Superior temporal gyrus (tissue), 1 donor: ENCODE results near the gene SGSM2.

Experiments
- DNase-seq: peaks from one replicate; pipeline ENCODE4 v3.0.0-alpha.2; 2016; ENCODE audit errors: extremely low spot score

SGSM2 gene

GRCh38 chr17:2336215-2336851 is 968 bp upstream of the SGSM2 start, which contains the start of gene TSR1:
Gene TSR1 (minus strand): TSS chr17:2336457. CDS start chr17:2336427, 30 bp downstream.
- DNase-seq, result peak; percentile 96

- no peak for DNase-seq
Observed at GRCh38 chr17:2337544-2338314, 428 bp downstream of the SGSM2 start.

GRCh38 chr17:2338315-2338657 is 985 bp downstream of the SGSM2 start:
- no peak for DNase-seq

GRCh38 chr17:2343421-2343820 is 6.1 kb downstream of the SGSM2 start:
- DNase-seq, result no peak

GRCh38 chr17:2344528-2344927 is 7.2 kb downstream of the SGSM2 start:
- DNase-seq, result peak; percentile 25

GRCh38 chr17:2346475-2346874 is 9.2 kb downstream of the SGSM2 start:
- no peak for DNase-seq

GRCh38 chr17:2347805-2348685 is 10.7 kb downstream of the SGSM2 start:
- peak; percentile 29 for DNase-seq

- no peak for DNase-seq
Observed at GRCh38 chr17:2351269-2351668, 14.0 kb downstream of the SGSM2 start.

- no peak for DNase-seq
Observed at GRCh38 chr17:2354311-2354710, 17.0 kb downstream of the SGSM2 start.

GRCh38 chr17:2357237-2357636 is 19.9 kb downstream of the SGSM2 start:
- no peak for DNase-seq

GRCh38 chr17:2357931-2358434 is 20.7 kb downstream of the SGSM2 start:
- no peak for DNase-seq

- no peak for DNase-seq
Observed at GRCh38 chr17:2361010-2361760, 23.9 kb downstream of the SGSM2 start.

GRCh38 chr17:2362016-2362415 is 24.7 kb downstream of the SGSM2 start:
- DNase-seq, result no peak

GRCh38 chr17:2362416-2362815 is 25.1 kb downstream of the SGSM2 start:
- no peak for DNase-seq

GRCh38 chr17:2362881-2363280 is 25.6 kb downstream of the SGSM2 start:
- no peak for DNase-seq

- DNase-seq, result no peak
Observed at GRCh38 chr17:2363318-2363717, 26.0 kb downstream of the SGSM2 start.

GRCh38 chr17:2363851-2364762 is 26.8 kb downstream of the SGSM2 start:
- DNase-seq, result no peak

- no peak for DNase-seq
Observed at GRCh38 chr17:2364763-2365116, 27.4 kb downstream of the SGSM2 start.

- no peak for DNase-seq
Observed at GRCh38 chr17:2365132-2365531, 27.8 kb downstream of the SGSM2 start.

- DNase-seq, result no peak
Observed at GRCh38 chr17:2366747-2367494, 29.6 kb downstream of the SGSM2 start.
